Inferior parietal cortex (tissue), 1 donor: ENCODE results near the gene CTTNBP2.
A peak's percentile ranks its signal among the peaks of the same experiment; 100 is the strongest.

Experiments used
- DNase-seq: peaks from one replicate; pipeline ENCODE4 v3.0.0-alpha.2; 2016; ENCODE audit errors: extremely low spot score

Gene CTTNBP2

GRCh38 chr7:117870448-117871130, 2.7 kb downstream of the CTTNBP2 start:
- no peak for DNase-seq

GRCh38 chr7:117869374-117869773, 3.9 kb downstream of the CTTNBP2 start:
- no peak for DNase-seq

DNA sequence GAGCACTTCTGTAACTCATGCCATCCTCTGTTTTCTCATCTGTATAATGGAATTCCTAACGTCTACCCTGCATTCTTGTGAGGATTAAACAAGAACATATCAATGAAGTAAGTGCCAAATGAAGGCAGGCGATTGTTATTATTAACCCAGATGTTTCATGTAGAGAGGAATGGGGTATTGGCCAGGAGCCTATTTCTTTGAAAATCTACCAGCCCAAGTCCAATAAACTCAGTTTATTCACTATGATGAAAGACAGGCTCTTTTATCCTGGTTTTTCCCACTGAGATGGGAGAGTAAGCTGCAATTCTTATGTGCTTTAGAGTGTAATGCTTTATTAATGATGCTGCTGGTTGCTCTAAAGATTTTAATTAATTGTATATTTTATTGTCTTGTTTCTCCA, 9.6 kb downstream of the CTTNBP2 start:
- DNase-seq, result no peak

- no peak for DNase-seq
These were observed 10.9 kb downstream of the CTTNBP2 start for GRCh38 chr7:117862378-117862777.

DNA sequence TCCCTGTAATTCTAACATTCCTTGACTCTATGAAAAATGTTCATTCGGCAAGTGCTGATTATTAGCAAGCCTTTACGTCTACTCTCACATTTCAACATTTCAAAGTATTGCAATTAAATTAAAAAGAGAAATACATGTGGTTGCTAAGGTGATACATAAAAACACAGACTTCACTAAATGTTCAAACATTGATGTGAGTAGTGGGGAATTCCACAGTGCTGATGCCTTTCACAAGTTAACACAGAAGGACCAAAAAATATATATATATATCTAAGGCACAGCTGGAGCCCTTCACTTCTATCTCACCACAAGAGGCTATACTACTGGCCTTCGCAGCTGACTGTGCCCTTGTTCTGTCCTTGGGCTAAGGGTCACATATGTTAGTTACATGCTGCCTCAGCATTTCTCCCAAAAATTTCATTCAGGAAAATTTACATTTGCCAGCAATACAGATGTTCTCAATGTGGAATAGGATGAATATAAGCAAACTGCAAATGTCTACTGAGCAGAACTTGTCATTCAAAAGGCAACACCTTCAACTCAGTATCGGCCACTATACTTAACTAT, 13.9 kb downstream of the CTTNBP2 start:
- no peak for DNase-seq

DNA sequence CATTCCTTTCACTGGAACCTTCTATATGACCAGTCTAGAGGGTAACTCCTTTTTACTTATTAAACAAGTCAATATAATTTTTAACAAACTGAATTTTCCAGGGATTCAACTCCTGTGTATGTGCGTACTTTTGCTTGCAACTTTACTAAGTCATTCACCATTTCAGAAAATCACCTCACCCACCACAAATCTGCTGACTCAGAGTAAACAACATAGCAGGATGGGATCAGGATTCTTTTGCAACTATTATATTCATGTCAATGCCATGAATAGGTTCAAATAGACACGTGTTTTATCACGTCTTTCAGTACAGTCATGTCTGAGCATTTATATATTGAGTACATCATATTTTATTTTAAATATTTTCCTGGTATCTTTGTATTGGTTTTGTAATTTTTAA, 14.5 kb downstream of the CTTNBP2 start:
- no peak for DNase-seq

DNA sequence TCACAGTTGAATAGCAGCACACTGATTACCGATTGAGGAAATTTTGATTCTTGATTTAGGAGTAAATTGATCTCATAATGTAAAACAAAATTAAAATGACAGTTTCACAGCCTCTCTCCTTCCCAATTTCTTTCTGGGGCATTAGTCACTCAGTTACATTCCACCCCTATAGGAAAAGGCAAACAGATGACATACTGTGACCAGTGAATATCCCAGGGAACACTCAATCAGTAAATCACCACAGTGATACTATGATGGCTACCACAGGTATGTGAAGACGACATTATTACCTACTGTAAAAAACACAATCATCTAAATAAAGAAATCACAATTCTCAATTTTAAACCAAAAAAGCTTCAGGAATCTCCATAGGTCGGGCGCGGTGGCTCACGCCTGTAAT, 15.5 kb downstream of the CTTNBP2 start:
- no peak for DNase-seq

- no peak for DNase-seq
These were observed 17.0 kb downstream of the CTTNBP2 start for GRCh38 chr7:117856196-117856595.

DNA sequence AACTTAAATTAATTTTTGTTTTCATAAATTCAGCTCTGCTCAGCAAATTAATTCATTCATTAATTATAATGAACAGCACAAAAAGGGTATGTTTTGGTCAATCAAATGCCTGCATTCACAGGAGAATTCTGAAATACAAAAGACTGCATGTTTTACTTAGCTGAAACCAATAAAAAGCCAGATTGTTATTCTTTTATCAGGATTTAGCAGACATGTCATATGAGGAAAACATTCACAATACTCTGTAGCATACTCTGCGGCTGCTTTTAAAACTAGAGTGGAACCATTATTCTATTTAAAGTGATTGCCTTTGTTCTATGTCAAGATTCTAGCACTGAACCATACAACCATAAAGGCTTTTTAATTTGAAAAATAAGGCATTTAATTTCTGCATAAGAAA, 19.1 kb downstream of the CTTNBP2 start:
- DNase-seq, result no peak

- DNase-seq, result no peak
These were observed 24.3 kb downstream of the CTTNBP2 start for GRCh38 chr7:117848941-117849340.

- no peak for DNase-seq
These were observed 28.6 kb downstream of the CTTNBP2 start for GRCh38 chr7:117844678-117845077.

GRCh38 chr7:117841611-117842010, 31.6 kb downstream of the CTTNBP2 start:
- DNase-seq, result no peak

GRCh38 chr7:117841011-117841410, 32.2 kb downstream of the CTTNBP2 start:
- no peak for DNase-seq

- DNase-seq, result no peak
These were observed 33.7 kb downstream of the CTTNBP2 start for GRCh38 chr7:117839507-117839906.

DNA sequence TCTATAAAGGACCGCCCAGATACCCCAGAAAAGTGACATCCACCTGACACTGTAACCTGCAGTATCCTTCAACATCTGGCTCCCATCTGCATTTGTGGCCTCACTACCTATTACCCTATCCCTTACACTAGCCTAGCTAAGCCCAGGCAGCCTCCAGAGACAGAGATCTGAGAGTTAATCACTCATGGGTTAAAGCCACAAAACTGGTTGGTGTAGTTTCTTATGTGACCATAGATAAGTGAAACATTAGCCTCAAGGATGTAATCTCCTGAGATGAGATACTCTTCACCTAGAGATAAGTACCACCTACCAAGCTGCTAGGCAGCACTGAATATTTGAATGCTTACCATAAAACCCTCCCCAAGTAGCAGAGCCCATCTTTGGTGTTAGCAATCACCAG, 35.4 kb downstream of the CTTNBP2 start:
- no peak for DNase-seq

- peak; percentile 37 for DNase-seq
These were observed 38.1 kb downstream of the CTTNBP2 start for GRCh38 chr7:117835016-117835664.

DNA sequence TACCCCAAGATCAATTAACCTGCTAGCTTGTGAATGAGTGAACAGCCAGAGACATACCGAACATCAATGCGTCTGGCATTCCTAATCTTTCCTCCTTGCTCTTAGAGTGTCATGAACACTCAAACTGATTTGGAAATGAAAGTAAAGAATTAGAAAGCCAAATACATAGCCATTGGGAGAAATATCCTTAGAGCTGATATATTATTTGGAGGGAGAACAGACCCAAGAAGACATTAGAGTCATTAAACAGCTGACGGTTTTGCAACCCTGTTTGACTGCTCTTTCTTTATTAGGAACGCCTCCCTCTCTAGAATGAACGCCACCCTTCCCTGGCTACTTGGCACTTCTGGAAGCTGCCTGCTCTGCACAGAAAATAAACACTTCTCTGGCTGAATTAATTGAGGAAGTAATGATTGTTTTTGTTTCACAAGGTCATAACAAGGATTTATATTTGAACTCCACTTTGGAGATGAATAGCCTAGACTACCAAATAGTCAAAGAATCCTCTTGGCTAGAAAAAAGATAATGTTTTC, 42.8 kb downstream of the CTTNBP2 start:
- peak; percentile 66 for DNase-seq

DNA sequence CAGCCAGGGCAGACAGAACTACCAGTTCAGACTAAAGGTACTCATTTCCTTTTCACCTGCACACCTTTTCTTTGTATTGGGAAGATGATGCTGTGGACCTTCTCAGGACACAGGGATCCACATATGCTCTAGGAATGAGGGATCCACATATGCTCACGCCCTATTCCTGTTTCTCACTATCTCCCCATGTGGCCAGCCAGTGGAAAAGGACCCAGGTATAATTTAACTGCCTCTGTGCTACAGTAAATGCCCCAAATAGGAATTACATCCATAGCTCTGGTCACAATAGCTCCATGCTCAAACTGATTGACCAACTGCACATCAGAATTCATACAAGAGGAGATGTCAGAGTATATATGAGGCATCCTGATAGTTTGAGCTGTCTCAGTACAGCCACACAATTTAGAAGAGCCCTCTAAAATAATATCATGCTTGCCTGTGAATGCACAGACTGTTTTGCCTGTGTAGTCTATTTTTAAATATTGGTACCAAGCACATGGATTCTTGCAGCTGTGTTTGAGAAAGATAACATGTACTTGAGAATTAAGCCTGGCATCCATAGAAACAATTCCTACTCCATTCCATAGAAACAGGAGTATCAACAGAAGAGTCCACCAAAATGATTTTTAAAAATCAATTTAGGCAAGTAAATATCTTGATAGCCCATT, 43.7 kb downstream of the CTTNBP2 start:
- DNase-seq, result peak; percentile 49

DNA sequence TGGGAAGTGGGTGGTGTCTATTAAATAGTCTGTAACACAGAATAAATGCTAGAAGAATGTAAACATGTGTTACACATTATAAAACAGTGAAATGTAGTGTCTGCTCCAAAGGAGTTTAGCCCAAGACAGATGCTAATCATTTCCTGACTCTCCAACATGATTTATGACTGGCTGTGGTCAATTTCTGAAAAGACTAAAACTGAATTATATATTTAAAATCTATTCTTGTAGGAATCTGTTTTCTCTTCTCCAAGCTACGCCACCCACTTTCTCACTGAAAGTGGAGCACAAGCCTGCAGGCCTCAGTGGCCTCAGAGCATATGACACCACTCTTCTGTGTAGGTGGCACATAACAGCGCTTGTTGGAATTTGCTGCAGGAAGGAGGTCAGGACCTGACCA, 44.4 kb downstream of the CTTNBP2 start:
- DNase-seq, result peak; percentile 42

DNA sequence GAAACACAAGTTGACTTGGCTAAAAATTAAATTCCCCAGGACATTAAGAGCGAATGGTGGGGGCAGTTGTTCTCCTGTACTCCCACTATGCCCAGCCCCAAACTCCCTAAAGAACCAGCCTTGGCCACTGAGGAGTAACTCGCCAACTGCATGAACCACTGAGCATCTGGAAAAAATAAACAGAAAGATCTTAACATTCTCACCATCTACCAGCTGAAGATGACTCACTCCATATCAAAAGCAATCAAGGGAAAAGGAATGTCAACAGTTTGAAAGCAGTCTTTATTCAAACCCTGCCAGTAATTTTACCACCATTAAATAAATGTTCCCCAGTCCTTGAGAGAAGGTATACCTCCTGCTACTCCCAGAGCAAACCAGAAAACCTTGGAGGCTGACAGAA, 45.4 kb downstream of the CTTNBP2 start:
- DNase-seq, result peak; percentile 53

DNA sequence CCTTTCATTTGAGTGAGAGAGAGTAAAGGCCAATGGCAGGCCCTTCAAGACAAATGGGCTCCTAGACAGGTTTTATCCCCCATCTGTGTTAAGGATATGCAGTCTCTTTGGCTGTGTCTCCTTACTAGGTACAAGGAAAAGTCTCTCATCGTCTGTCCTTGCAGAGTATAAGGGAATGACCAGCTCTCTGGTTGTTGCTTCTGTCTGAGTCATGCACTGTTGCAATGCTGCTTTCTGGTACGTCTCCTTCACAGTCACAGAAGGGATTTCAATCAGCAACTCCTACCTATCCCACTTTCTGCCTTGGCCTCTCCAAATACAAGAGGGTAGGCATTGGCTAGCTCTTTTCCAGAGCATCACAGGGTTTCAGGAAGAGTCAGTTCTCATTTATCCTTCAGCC, 48.1 kb downstream of the CTTNBP2 start:
- DNase-seq, result peak; percentile 40

- DNase-seq, result peak; percentile 59
These were observed 48.6 kb downstream of the CTTNBP2 start for GRCh38 chr7:117824592-117824991.

- DNase-seq, result no peak
These were observed 53.7 kb downstream of the CTTNBP2 start for GRCh38 chr7:117819558-117819957.
